Measurements from ENCODE around the gene ANKRD10. TPM values are rescaled to one million over a fixed set of nuclear protein-coding genes. Genes with fewer than 3 reads are reported as not detected.

Gene ANKRD10
- total RNA-seq, 2 donors from 2014 or later = 195 to 200 TPM

- ATAC-seq (ENCODE audit: insufficient number of reproducible peaks, low FRiP score, low read depth) = no peak
- Histone ChIP-seq H3K27ac (no peak overlapping the region), H3K9me3 (no peaks in the 10 kb centered on the region), H3K4me1 (ENCODE audit: control insufficient read depth in 1 of 2, low read depth in 2 of 2) (peaks cover 0 to 2% of the 10 kb centered on the region in 2 donors), H3K27me3 (replicated peaks; ENCODE audit: insufficient read depth) (no peaks in the 10 kb centered on the region), H3K36me3 (no peaks in the 10 kb centered on the region), H3K4me3 (no peak overlapping the region)
- no peak for TF ChIP-seq CTCF (IDR thresholded peaks at IDR 0.05)
- no peak for DNase-seq (ENCODE audit: low spot score)
Observed at GRCh38 chr13:110921695-110922094, 6.8 kb upstream of the ANKRD10 start.

GRCh38 chr13:110921209-110921608, 6.3 kb upstream of the ANKRD10 start:
- no peak for TF ChIP-seq CTCF (IDR thresholded peaks at IDR 0.05)
- ATAC-seq (ENCODE audit: insufficient number of reproducible peaks, low FRiP score, low read depth) = no peak
- H3K36me3 ChIP-seq = no peaks in the 10 kb centered on the region

GRCh38 chr13:110920038-110920437, 5.2 kb upstream of the ANKRD10 start:
- no peak for TF ChIP-seq CTCF (IDR thresholded peaks at IDR 0.05)
- H3K9me3 ChIP-seq = no peaks in the 10 kb centered on the region

More at GRCh38 chr13:110921209-110921608, 6.3 kb upstream of the ANKRD10 start:
- H3K27ac ChIP-seq = no peak overlapping the region
- no peaks in the 10 kb centered on the region for H3K27me3 ChIP-seq (replicated peaks; ENCODE audit: insufficient read depth)
- peaks cover 0 to 6% of the 10 kb centered on the region in 2 donors for H3K4me1 ChIP-seq (ENCODE audit: control insufficient read depth in 1 of 2, low read depth in 2 of 2)
- no peak overlapping the region for H3K4me3 ChIP-seq
- no peaks in the 10 kb centered on the region for H3K9me3 ChIP-seq
- no peak for DNase-seq (ENCODE audit: low spot score)

GRCh38 chr13:110916301-110917142, 1.7 kb upstream of the ANKRD10 start:
- Histone ChIP-seq H3K36me3 (no peaks in the 10 kb centered on the region), H3K27ac (peak overlapping the region; percentile 97 to 99), H3K4me3 (peak overlapping the region; percentile 95), H3K9me3 (no peaks in the 10 kb centered on the region), H3K27me3 (replicated peaks; ENCODE audit: insufficient read depth) (no peaks in the 10 kb centered on the region), H3K4me1 (ENCODE audit: control insufficient read depth in 1 of 2, low read depth in 2 of 2) (peaks cover 13 to 26% of the 10 kb centered on the region in 2 donors)
- ATAC-seq (ENCODE audit: insufficient number of reproducible peaks, low FRiP score, low read depth) (no peak), DNase-seq (ENCODE audit: low spot score) (no peak)
- no peak for TF ChIP-seq CTCF (IDR thresholded peaks at IDR 0.05)

More at GRCh38 chr13:110920038-110920437, 5.2 kb upstream of the ANKRD10 start:
- Histone ChIP-seq H3K4me1 (ENCODE audit: control insufficient read depth in 1 of 2, low read depth in 2 of 2) (peaks cover 0 to 6% of the 10 kb centered on the region in 2 donors), H3K36me3 (no peaks in the 10 kb centered on the region), H3K27me3 (replicated peaks; ENCODE audit: insufficient read depth) (no peaks in the 10 kb centered on the region), H3K4me3 (no peak overlapping the region), H3K27ac (no peak overlapping the region)
- no peak for DNase-seq (ENCODE audit: low spot score)
- ATAC-seq (ENCODE audit: insufficient number of reproducible peaks, low FRiP score, low read depth) = no peak

- no peak for TF ChIP-seq CTCF (IDR thresholded peaks at IDR 0.05)
- H3K36me3 ChIP-seq = no peaks in the 10 kb centered on the region
- no peak for DNase-seq (ENCODE audit: low spot score)
- no peaks in the 10 kb centered on the region for H3K9me3 ChIP-seq
- H3K27me3 ChIP-seq (replicated peaks; ENCODE audit: insufficient read depth) = no peaks in the 10 kb centered on the region
- peak; percentile 5 for ATAC-seq (ENCODE audit: insufficient number of reproducible peaks, low FRiP score, low read depth)
- peaks cover 13 to 33% of the 10 kb centered on the region in 2 donors for H3K4me1 ChIP-seq (ENCODE audit: control insufficient read depth in 1 of 2, low read depth in 2 of 2)
- peak overlapping the region; percentile 97 to 99 for H3K27ac ChIP-seq
- H3K4me3 ChIP-seq = peak overlapping the region; percentile 95
Observed at GRCh38 chr13:110915874-110916206, 971 bp upstream of the ANKRD10 start.
